Sigmoid colon (tissue), 7 donors: Measurements from ENCODE around the gene SLC9C2. TPM values are rescaled to one million over a fixed set of nuclear protein-coding genes. Genes with fewer than 3 reads are reported as not detected.
"Not testable (repeated sequence)": the region's sequence is repeated elsewhere in the genome, so short reads cannot be mapped to it uniquely, and the experiment has no call there.

Source experiments
- DNase-seq: peaks from one replicate; pipeline ENCODE4 v3.0.0-alpha.2; 2019
- H3K27ac ChIP-seq, 4 donors: fragments of 200-600 bp; sonication (generic); one replicate each; pipeline ENCODE4 v1.5.1; 2016 to 2019; ENCODE audit warnings: mild to moderate bottlenecking in 1 of 4
- H3K27me3 ChIP-seq, 3 donors: fragments of 200-600 bp; sonication (generic); one replicate each; pipeline ENCODE4 v1.5.1; 2019; ENCODE audit warnings: mild to moderate bottlenecking in 1 of 3
- H3K36me3 ChIP-seq, 4 donors: fragments of 200-600 bp; sonication (generic); one replicate each; pipeline ENCODE4 v1.5.1; 2016 to 2019
- H3K4me1 ChIP-seq, 4 donors: fragments of 200-600 bp; sonication (generic); one replicate each; pipeline ENCODE4 v1.5.1; 2017 to 2019
- H3K4me3 ChIP-seq, 4 donors: fragments of 200-600 bp; sonication (generic); one replicate each; pipeline ENCODE4 v1.5.1; 2017 to 2019; ENCODE audit warnings: mild to moderate bottlenecking in 2 of 4, moderate library complexity in 1 of 4
- H3K9me3 ChIP-seq, 4 donors: fragments of 200-600 bp in 3 of 4; sonication (generic) in 3 of 4; one replicate each; pipeline versions ENCODE4 v1.5.1 to v1.6.1; 2013 to 2019
- CTCF ChIP-seq, 4 experiments: fragments of 450-650 bp in 3 of 4; fragments of 200-600 bp in 1 of 4; IDR thresholded peaks; one replicate each; pipeline ENCODE4 v1.5.1; 2016 to 2019; ENCODE audit warnings: antibody characterized with exemption in 4 of 4, mild to moderate bottlenecking in 3 of 4, moderate library complexity in 2 of 4
- EP300 ChIP-seq, 4 donors: sonication (generic); formaldehyde crosslinking; IDR thresholded peaks; one replicate each; pipeline ENCODE4 v1.6.1; 2017; ENCODE audit warnings: antibody characterized with exemption in 4 of 4
- POLR2A ChIP-seq, 2 donors: fragments of 450-650 bp; IDR thresholded peaks; one replicate each; pipeline ENCODE4 v1.6.1; 2016; ENCODE audit warnings: antibody characterized with exemption in 2 of 2, mild to moderate bottlenecking in 2 of 2, moderate library complexity in 2 of 2
- POLR2AphosphoS5 ChIP-seq, 4 donors: sonication (generic); formaldehyde crosslinking; IDR thresholded peaks; one replicate each; pipeline ENCODE4 v1.6.1; 2017; ENCODE audit warnings: antibody characterized with exemption in 4 of 4
- WGBS, 2 donors: extraction: QIAGEN DNeasy Blood & Tissue Kit; methylation state at CpG; one replicate each; pipeline ENCODE4 v1.1.7; 2013; 5-methylcytosine and 5-hydroxymethylcytosine counted together
- intact Hi-C: fragments of 100-400 bp; cut with DNase I; formaldehyde crosslinking; loops from one replicate; pipeline ENCODE4 v1.15.1; 2023
- polyA plus RNA-seq, 3 donors: library from polyadenylated mRNA; stranded (reverse); fragments of 200-250 nt; gene quantifications; one replicate each; pipeline ENCODE4 v1.2.3, GENCODE V29; 2013
- total RNA-seq, 4 donors: library from RNA; depleted of rRNA; stranded (reverse); fragments of >200 nt; gene quantifications; one replicate each; pipeline ENCODE4 v1.1.0, GENCODE V29; 2016
- donor health status: healthy with polysubstance abuse.
- donor health status: Bipolar disorder and iron deficiency.
- donor health status: healthy.

Gene SLC9C2
- total and polyA plus RNA-seq, 7 donors, result not detected

- DNase-seq, result no peak
- Histone ChIP-seq H3K4me3 (no peak overlapping the region), H3K4me1 (no peaks in the 10 kb centered on the region), H3K9me3 (no peaks in the 10 kb centered on the region), H3K27ac (no peak overlapping the region), H3K27me3 (no peaks in the 10 kb centered on the region), H3K36me3 (no peaks in the 10 kb centered on the region)
- WGBS, 2 donors, result 86 to 91% methylated on average over 3 of the region's 3 CpGs
- intact Hi-C loops, result no loop called here
- TF ChIP-seq POLR2A (IDR thresholded peaks at IDR 0.05), result no peak
- no peak for TF ChIP-seq CTCF (IDR thresholded peaks at IDR 0.05)
- no peak for TF ChIP-seq POLR2AphosphoS5 (IDR thresholded peaks at IDR 0.05)
- no peak for TF ChIP-seq EP300 (IDR thresholded peaks at IDR 0.05)
These were observed 6.6 kb downstream of the SLC9C2 start for GRCh38 chr1:173596097-173596825.

GRCh38 chr1:173591138-173591537 is 11.7 kb downstream of the SLC9C2 start:
- H3K4me3 ChIP-seq, H3K27me3 ChIP-seq, H3K9me3 ChIP-seq, DNase-seq, H3K36me3 ChIP-seq, H3K4me1 ChIP-seq, intact Hi-C loops, H3K27ac ChIP-seq: not testable (repeated sequence)
- 54 to 81% methylated on average over 5 of the region's 5 CpGs for WGBS, 2 donors

DNA sequence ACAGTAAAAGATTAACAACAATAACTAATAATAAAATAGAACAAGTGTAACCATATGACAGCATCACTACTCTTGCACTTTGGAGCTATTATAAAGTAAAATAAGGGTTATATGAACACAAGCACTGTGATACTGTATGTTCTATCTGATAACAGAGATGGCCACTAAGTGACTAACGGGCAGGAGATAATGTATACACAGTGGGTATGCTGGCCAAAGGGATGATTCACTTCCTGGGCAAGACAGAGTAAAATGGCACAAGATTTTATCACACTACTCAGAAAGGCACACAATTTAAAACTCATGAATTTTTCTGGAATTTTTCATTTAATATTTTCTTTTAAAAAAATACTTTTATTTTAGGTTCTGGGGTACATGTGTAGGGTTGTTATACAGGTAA is 12.3 kb downstream of the SLC9C2 start:
- no peak overlapping the region for H3K4me3 ChIP-seq
- H3K9me3 ChIP-seq, result no peaks in the 10 kb centered on the region
- DNase-seq, result no peak
- TF ChIP-seq EP300 (IDR thresholded peaks at IDR 0.05) (no peak), POLR2AphosphoS5 (IDR thresholded peaks at IDR 0.05) (no peak), POLR2A (IDR thresholded peaks at IDR 0.05) (no peak)
- no peaks in the 10 kb centered on the region for H3K36me3 ChIP-seq
- H3K27me3 ChIP-seq, result no peaks in the 10 kb centered on the region
- no peak overlapping the region for H3K27ac ChIP-seq
- 18 to 58% methylated on average over 1 of the region's 1 CpG for WGBS, 2 donors
- H3K4me1 ChIP-seq, result no peaks in the 10 kb centered on the region
- intact Hi-C loops, result no loop called here

DNA sequence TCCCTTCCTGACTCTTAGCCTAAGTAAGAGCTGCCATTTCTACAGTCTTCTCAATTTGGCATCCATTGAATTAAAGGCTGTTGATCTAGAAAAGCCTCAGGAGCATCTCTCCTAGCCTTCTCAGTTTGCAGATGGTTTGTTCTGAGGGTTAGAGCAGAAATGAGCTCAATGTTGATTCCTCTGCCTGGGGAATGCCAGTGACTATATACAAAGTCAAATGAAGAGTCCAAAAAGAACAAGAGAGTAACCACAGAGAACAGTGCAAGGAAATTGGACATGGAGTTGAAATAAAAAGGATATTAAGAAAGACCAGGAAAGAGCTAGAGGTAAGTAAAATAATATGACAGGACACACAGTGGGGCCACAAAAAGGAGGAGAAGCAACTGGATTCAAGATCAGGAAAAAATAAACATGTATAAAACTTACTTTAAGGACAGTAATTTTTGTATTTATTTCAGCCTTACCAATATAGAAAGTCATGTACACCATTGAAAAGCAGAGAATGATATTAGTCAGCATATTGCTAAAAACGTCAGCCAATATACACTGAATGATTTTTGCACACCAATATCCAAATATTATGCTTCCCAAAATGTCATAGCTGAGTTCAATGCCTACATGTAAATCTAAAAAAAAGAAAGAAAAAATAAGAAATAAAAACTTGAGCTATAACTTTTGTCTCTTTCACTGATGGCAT is 21.3 kb downstream of the SLC9C2 start:
- intact Hi-C loops, result no loop called here
- TF ChIP-seq POLR2AphosphoS5 (IDR thresholded peaks at IDR 0.05), result no peak
- TF ChIP-seq CTCF (IDR thresholded peaks at IDR 0.05), result no peak
- no peak for TF ChIP-seq POLR2A (IDR thresholded peaks at IDR 0.05)
- no peak for TF ChIP-seq EP300 (IDR thresholded peaks at IDR 0.05)
- Histone ChIP-seq H3K27me3 (no peaks in the 10 kb centered on the region), H3K9me3 (no peaks in the 10 kb centered on the region), H3K4me3 (no peak overlapping the region), H3K36me3 (no peaks in the 10 kb centered on the region), H3K27ac (no peak overlapping the region), H3K4me1 (no peaks in the 10 kb centered on the region)
- 31 to 68% methylated on average over 1 of the region's 1 CpG for WGBS, 2 donors
- no peak for DNase-seq

GRCh38 chr1:173580658-173581057 is 22.2 kb downstream of the SLC9C2 start:
- Histone ChIP-seq H3K27ac (no peak overlapping the region), H3K4me1 (no peaks in the 10 kb centered on the region), H3K9me3 (no peaks in the 10 kb centered on the region), H3K27me3 (no peaks in the 10 kb centered on the region), H3K36me3 (no peaks in the 10 kb centered on the region), H3K4me3 (no peak overlapping the region)
- 48 to 82% methylated on average over 3 of the region's 3 CpGs for WGBS, 2 donors
- intact Hi-C loops, result no loop called here
- no peak for DNase-seq
- TF ChIP-seq POLR2AphosphoS5 (IDR thresholded peaks at IDR 0.05) (no peak), POLR2A (IDR thresholded peaks at IDR 0.05) (no peak), EP300 (IDR thresholded peaks at IDR 0.05) (no peak), CTCF (IDR thresholded peaks at IDR 0.05) (no peak)
